Iris pigment epithelial cell (primary cell): ENCODE measurements around the gene ABCG8.

Experiments used
- DNase-seq: peaks from one replicate; pipeline ENCODE4 v3.0.0-alpha.2; 2011; ENCODE audit warnings: low read depth

The ABCG8 gene

GRCh38 chr2:43826305-43827250, 12.2 kb upstream of the ABCG8 start:
- no peak for DNase-seq

- DNase-seq = peak; percentile 12
Measured at GRCh38 chr2:43831543-43832294, 7.1 kb upstream of the ABCG8 start.

- DNase-seq = peak; percentile 17
Measured at GRCh38 chr2:43832457-43832856, 6.3 kb upstream of the ABCG8 start.

DNA sequence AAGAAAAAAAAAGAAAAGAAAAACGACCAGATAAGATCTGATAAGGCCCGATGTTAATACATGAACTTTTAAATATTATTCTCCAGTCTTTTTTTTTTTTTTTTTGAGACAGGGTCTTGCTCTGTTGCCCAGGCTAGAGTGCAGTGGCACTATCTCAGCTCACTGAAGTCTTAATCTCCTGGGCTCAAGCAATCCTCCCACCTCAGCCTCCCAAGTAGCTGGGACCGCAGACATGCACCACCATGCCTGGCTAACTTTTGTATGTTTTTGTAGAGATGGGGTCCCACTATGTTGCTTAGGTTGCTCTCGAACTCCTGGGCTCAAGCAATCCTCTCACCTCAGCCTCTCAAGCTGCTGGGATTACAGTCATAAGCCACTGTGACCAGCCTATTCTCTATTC, 1.7 kb upstream of the ABCG8 start:
- no peak for DNase-seq

GRCh38 chr2:43837831-43838559, 776 bp upstream of the ABCG8 start:
- DNase-seq = no peak

DNA sequence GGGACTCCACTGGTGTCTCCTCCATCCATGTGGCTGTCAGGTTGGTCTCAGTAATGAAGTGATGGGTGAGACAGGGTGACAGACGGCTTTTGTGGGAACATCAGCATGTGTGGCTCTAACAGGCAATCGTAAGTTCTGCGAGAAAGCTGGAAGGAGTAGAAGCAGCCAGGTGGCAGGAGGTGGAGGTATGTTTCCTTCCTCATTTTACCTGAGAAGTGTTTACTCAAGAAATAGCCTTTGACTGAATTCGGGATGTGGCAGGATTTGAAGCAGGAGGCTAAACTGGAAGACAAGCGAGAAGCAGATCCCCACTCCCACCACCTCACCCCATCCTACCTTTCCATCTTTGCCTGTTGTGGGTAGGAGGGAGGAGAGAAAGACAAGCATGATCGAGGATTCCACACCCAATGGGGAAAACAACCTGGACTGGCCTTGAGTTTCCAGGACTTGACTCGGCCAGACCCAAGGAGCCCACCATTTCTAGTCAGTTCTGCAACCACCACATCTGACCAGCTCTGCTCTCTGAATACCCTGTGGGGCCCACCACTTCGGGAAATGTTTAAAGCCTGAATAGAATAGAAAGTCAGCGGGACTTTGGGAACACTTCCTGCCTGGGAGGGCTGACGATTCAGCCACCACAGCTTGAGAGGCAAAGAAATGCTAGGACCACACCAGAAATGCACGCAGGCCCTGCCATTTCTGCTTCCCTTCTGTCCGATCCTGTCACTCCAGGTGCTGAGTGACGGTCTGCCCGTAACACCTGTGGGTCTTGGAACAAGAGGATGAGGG, 1.2 kb downstream of the ABCG8 start:
- DNase-seq = no peak

DNA sequence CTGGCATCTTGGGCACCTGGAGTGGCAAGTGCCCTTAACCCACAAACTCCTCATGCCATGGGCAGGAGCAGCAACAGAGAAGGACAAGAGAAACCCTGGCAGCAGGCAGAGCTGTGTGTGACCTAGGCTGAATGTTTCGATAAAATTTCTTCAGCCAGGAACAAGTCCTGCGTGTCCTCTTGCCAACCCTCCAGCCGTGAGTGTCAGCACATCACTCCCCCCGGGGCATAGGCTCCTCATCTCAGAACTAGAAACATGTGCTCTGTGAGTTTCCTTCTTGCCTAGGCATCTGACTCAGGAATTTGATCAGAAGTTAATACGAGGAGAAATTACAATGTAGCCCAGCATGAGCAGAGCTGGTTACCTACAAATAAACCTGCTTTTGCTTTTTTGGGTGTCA, 2.2 kb downstream of the ABCG8 start:
- no peak for DNase-seq

- DNase-seq = no peak
Measured at GRCh38 chr2:43841949-43842865, 3.4 kb downstream of the ABCG8 start.

- DNase-seq = no peak
Measured at GRCh38 chr2:43842866-43843226, 4.1 kb downstream of the ABCG8 start.

DNA sequence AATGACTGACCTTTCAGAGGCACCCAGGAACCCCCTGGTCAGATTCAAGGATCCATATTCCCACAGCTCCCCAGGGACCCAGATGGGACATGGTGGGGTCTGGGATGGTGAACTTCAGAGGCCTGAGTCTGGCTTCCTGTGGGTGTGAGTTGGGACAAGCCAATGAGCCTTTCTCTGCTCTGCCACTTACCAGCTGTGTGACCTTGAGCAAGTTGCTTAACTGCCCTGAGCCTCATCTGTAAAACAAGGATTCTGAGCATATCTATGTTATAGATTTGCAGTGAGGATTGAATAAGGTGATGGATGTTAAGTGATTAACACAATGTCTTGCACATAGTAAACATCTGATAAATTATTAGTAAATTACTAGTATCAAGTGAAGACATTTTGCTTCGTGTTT, 6.4 kb downstream of the ABCG8 start:
- no peak for DNase-seq

DNA sequence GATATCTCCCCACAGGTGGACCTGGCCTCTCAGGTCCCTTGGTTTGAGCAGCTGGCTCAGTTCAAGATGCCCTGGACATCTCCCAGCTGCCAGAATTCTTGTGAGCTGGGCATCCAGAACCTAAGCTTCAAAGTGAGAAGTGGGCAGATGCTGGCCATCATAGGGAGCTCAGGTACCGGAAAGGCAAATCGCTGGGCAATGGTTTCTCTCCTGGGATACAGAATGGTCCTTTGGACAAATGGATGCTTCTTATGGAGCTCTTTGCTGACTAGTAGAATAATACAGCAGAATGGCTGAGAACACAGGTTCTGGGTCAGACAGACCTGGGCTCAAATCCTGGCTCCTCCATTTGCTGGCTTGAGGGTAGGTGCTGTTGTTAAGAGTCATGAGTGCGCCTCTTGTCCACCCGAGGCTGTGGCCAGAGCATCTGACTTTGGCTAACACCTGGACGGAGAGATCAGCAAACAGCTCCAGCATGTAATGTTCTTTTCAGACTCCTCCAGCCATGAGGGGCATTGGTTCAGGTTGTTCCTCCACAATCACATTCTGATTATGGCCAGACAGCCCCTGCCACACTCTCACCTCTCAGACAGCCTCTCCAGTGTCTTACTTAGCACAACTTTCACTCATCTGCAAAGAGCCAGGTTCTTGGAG, 7.5 kb downstream of the ABCG8 start:
- DNase-seq = no peak

GRCh38 chr2:43848214-43848613, 9.4 kb downstream of the ABCG8 start:
- peak; percentile 28 for DNase-seq

GRCh38 chr2:43851011-43851980, 12.5 kb downstream of the ABCG8 start:
- DNase-seq = no peak

GRCh38 chr2:43852196-43852730, 13.5 kb downstream of the ABCG8 start:
- no peak for DNase-seq

DNA sequence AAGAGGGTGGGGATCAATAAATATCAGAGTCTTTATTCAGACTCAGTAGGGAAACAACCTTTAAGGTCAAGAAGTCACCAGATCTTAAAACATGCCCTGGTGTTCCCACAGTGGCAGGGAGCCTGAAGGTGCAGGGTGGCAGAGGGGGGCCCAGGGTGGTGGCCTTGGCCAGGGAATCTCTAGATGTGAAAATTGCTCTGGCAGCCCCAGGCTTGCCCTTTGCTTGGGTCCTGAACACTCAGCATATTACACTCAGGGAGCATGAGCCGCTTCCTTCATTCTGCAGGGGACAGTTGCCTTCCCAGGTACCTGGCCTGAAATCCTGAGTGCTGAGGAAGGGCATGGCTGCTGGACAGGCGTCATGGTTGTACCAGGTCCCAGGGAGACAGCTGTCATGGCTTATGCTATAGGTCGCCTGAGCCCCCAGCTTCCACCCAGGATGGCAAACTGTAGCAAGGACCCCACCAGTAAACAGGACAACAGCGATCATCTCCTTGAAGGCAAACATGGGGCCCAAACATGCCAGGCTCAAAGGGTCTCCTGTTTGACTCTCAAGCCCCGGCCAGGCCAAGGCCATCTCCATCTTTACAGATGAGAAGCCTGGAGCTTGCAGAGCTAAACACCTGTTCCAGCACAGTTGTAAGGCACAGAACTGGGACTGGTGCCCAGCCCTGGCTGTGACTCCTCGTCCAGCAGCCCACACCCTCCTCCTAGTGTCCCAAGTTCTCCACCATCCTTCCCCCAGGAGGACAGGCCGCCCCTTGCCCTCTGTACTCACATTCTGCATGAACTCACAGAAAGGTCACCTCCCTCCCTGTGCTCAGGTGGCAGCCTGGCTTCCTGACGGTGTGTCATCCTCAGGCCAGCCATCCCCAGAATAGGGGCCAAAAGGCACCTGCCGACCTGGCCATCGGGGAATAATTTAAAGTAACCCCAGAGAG, 14.6 kb downstream of the ABCG8 start:
- DNase-seq = no peak

GRCh38 chr2:43854671-43855070, 15.9 kb downstream of the ABCG8 start:
- DNase-seq = no peak

DNA sequence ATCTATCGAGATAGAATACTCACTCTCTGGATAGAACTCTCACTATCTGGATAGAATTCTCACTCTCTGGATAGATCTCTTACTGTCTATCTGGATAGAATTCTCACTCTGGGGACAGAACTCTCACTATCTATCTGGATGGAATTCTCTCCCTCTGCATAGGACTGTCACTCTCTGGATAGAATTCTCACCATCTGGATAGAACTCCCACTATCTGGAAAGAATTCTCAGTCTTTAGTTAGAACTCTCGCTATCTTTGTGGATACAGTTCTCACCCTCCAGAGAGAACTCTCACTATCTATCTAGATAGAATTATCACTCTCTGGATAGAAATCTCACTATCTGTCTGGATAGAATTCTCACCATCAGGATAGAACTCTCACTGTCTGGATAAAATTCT, 16.5 kb downstream of the ABCG8 start:
- DNase-seq = no peak

DNA sequence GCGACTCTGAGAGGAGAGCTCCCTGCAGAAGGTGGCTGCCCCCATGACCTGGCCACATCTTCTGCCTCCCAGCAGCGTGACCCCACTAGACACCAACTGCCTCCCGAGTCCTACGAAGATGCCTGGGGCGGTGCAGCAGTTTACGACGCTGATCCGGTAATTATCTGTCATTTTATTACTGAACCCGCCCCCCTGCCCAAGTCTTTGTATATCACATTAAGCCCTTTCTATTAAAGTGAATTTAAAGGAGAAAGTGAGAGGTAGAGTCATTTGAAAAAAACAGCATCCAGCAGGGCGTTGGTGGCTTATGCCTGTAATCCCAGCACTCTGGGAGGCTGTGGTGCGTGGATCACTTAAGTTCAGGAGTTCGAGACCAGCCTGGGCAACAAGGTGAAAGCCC, 33.4 kb downstream of the ABCG8 start:
- DNase-seq = no peak
